HEK293 (cell line): ENCODE measurements around the gene SQSTM1.

Experiments used
- HOXA7 ChIP-seq: sonication (generic); formaldehyde crosslinking; IDR thresholded peaks from 2 replicates; pipeline ENCODE4 v1.8.1; 2022; ENCODE audit warnings: missing genetic modification reagents, borderline replicate concordance
- SETDB1 ChIP-seq: IDR thresholded peaks from one replicate; pipeline ENCODE4 v1.6.1; 2017; ENCODE audit warnings: mild to moderate bottlenecking, low read length, moderate library complexity, mixed read lengths; ENCODE audit not compliant: insufficient read length
- ZBTB48 ChIP-seq: fragments of 450-650 bp; formaldehyde crosslinking; IDR thresholded peaks from 2 replicates; pipeline ENCODE4 v1.5.1; 2016; ENCODE audit warnings: missing biosample characterization, missing genetic modification characterization
- ZNF24 ChIP-seq: fragments of 450-650 bp; formaldehyde crosslinking; IDR thresholded peaks from 2 replicates; pipeline ENCODE4 v1.5.1; 2016; ENCODE audit warnings: missing biosample characterization, missing genetic modification characterization
- ZNF274 ChIP-seq, 2 experiments: fragments of 200-500 bp in 1 of 2; fragments of 450-650 bp in 1 of 2; sonication (Bioruptor generic) in 1 of 2; formaldehyde crosslinking in 1 of 2; IDR thresholded peaks; 2 replicates each; pipeline versions ENCODE4 v1.5.1 to v1.6.1; 2014 to 2016; ENCODE audit warnings: borderline replicate concordance in 1 of 2, inconsistent platforms in 1 of 2, low read length in 1 of 2, missing biosample characterization in 1 of 2, missing genetic modification characterization in 1 of 2
- ZNF311 ChIP-seq: fragments of 450-650 bp; formaldehyde crosslinking; IDR thresholded peaks from 2 replicates; pipeline ENCODE4 v1.5.1; 2017; ENCODE audit warnings: missing biosample characterization, missing genetic modification characterization, borderline replicate concordance
- ZNF747 ChIP-seq: fragments of 450-650 bp; formaldehyde crosslinking; IDR thresholded peaks from 2 replicates; pipeline ENCODE4 v1.5.1; 2016; ENCODE audit warnings: missing biosample characterization, missing genetic modification characterization
- ZNF76 ChIP-seq: fragments of 450-650 bp; formaldehyde crosslinking; IDR thresholded peaks from 2 replicates; pipeline ENCODE4; 2016; ENCODE audit warnings: low read depth, missing biosample characterization, missing genetic modification characterization, borderline replicate concordance
- ZSCAN30 ChIP-seq: fragments of 450-650 bp; IDR thresholded peaks from 2 replicates; pipeline ENCODE4 v1.5.1; 2018; ENCODE audit warnings: missing biosample characterization, mild to moderate bottlenecking, missing genetic modification characterization, moderate library complexity
- TF ChIP-seq, protein P1 (sequence below): fragments of 450-650 bp; formaldehyde crosslinking; IDR thresholded peaks from 2 replicates; pipeline ENCODE4 v1.5.1; 2016; ENCODE audit warnings: missing biosample characterization, missing genetic modification characterization
- TF ChIP-seq, protein P2 (sequence below): fragments of 450-650 bp; formaldehyde crosslinking; IDR thresholded peaks from 2 replicates; pipeline ENCODE4 v1.5.1; 2016; ENCODE audit warnings: missing biosample characterization, missing genetic modification characterization
- TF ChIP-seq, protein P3 (sequence below): fragments of 450-650 bp; formaldehyde crosslinking; IDR thresholded peaks from 2 replicates; pipeline ENCODE4 v1.5.1; 2016; ENCODE audit warnings: missing biosample characterization, missing genetic modification characterization
- TF ChIP-seq, protein P4 (sequence below): fragments of 450-650 bp; formaldehyde crosslinking; IDR thresholded peaks from 2 replicates; pipeline ENCODE4 v1.5.1; 2017; ENCODE audit warnings: missing biosample characterization, missing genetic modification characterization

DNA sequence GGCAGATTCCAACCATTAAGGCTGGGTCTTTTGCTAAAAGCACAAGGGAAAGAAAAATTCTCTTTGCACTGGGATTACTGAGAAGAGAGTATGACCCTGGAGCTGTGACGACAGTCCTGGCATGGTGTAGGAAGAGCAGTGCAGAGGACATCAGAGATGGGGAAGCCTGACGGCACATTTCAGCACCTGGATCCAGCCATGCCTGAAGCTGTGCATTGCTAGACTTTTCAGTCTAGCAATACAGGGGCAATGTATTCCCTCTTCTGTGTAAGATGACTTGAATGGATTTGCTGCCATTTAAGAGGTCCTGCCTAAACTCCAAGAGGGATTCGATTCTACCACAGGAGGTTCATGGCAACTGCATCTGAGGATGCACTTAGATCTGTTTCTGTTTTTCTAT lies 50.2 kb downstream of the SQSTM1 start:
- no peak for TF ChIP-seq ZNF311
- TF ChIP-seq, protein P1, sequence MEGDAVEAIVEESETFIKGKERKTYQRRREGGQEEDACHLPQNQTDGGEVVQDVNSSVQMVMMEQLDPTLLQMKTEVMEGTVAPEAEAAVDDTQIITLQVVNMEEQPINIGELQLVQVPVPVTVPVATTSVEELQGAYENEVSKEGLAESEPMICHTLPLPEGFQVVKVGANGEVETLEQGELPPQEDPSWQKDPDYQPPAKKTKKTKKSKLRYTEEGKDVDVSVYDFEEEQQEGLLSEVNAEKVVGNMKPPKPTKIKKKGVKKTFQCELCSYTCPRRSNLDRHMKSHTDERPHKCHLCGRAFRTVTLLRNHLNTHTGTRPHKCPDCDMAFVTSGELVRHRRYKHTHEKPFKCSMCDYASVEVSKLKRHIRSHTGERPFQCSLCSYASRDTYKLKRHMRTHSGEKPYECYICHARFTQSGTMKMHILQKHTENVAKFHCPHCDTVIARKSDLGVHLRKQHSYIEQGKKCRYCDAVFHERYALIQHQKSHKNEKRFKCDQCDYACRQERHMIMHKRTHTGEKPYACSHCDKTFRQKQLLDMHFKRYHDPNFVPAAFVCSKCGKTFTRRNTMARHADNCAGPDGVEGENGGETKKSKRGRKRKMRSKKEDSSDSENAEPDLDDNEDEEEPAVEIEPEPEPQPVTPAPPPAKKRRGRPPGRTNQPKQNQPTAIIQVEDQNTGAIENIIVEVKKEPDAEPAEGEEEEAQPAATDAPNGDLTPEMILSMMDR (tag by site-specific recombination): no peak
- TF ChIP-seq, protein P2, sequence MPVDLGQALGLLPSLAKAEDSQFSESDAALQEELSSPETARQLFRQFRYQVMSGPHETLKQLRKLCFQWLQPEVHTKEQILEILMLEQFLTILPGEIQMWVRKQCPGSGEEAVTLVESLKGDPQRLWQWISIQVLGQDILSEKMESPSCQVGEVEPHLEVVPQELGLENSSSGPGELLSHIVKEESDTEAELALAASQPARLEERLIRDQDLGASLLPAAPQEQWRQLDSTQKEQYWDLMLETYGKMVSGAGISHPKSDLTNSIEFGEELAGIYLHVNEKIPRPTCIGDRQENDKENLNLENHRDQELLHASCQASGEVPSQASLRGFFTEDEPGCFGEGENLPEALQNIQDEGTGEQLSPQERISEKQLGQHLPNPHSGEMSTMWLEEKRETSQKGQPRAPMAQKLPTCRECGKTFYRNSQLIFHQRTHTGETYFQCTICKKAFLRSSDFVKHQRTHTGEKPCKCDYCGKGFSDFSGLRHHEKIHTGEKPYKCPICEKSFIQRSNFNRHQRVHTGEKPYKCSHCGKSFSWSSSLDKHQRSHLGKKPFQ (tag by site-specific recombination): no peak
- no peak for TF ChIP-seq ZSCAN30 (tag by site-specific recombination)
- no peak for TF ChIP-seq ZNF274 (IDR thresholded peaks at IDR 0.05; ENCODE audit: low read length)
- no peak for TF ChIP-seq ZNF274 (tag by site-specific recombination; IDR thresholded peaks at IDR 0.05; ENCODE audit: borderline replicate concordance)
- TF ChIP-seq, protein P3, sequence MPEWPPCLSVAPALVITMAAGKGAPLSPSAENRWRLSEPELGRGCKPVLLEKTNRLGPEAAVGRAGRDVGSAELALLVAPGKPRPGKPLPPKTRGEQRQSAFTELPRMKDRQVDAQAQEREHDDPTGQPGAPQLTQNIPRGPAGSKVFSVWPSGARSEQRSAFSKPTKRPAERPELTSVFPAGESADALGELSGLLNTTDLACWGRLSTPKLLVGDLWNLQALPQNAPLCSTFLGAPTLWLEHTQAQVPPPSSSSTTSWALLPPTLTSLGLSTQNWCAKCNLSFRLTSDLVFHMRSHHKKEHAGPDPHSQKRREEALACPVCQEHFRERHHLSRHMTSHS (tag by site-specific recombination): no peak
- no peak for TF ChIP-seq ZNF747 (tag by site-specific recombination)
- TF ChIP-seq, protein P4, sequence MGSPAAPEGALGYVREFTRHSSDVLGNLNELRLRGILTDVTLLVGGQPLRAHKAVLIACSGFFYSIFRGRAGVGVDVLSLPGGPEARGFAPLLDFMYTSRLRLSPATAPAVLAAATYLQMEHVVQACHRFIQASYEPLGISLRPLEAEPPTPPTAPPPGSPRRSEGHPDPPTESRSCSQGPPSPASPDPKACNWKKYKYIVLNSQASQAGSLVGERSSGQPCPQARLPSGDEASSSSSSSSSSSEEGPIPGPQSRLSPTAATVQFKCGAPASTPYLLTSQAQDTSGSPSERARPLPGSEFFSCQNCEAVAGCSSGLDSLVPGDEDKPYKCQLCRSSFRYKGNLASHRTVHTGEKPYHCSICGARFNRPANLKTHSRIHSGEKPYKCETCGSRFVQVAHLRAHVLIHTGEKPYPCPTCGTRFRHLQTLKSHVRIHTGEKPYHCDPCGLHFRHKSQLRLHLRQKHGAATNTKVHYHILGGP (tag by site-specific recombination): no peak
- no peak for TF ChIP-seq HOXA7
- TF ChIP-seq ZNF76 (tag by site-specific recombination): no peak
- TF ChIP-seq SETDB1: no peak
- no peak for TF ChIP-seq ZNF24 (tag by site-specific recombination)
- TF ChIP-seq ZBTB48 (tag by site-specific recombination): no peak
